HG03571 (cell line): ENCODE measurements around the gene SCCPDH.
"Not testable (repeated sequence)": the region's sequence is repeated elsewhere in the genome, so short reads cannot be mapped to it uniquely, and the experiment has no call there.

Source experiments
- ATAC-seq: cut with Tn5 transposase; IDR thresholded peaks from one replicate; pipeline ENCODE4 v1.9.1; 2021; ENCODE audit not compliant: unreplicated experiment

SCCPDH gene

GRCh38 chr1:246724016-246724730 is at the start of gene SCCPDH:
Gene SCCPDH (plus strand): TSS chr1:246724409. CDS start chr1:246724423, 14 bp downstream.
- peak; percentile 94 for ATAC-seq

DNA sequence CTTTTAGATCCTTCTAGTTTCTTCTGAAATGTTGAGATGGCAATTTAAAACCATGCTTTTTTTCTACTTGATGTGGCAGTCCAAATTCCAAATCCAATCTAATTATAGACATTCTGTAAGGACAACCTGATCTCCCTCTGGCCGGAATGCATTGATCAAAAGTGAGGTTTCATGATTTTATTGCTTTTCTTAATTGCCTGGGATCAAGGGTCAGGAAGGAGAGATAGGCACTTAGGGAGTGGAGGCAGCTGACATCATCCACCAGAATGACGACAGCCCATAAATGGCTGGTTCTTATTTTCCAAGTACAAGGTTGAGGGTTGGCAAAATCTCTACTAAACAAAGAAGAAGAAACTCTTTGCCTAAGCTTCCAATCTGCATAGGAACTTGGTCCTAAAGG is 46.4 kb upstream of the SCCPDH start:
- ATAC-seq, result no peak

DNA sequence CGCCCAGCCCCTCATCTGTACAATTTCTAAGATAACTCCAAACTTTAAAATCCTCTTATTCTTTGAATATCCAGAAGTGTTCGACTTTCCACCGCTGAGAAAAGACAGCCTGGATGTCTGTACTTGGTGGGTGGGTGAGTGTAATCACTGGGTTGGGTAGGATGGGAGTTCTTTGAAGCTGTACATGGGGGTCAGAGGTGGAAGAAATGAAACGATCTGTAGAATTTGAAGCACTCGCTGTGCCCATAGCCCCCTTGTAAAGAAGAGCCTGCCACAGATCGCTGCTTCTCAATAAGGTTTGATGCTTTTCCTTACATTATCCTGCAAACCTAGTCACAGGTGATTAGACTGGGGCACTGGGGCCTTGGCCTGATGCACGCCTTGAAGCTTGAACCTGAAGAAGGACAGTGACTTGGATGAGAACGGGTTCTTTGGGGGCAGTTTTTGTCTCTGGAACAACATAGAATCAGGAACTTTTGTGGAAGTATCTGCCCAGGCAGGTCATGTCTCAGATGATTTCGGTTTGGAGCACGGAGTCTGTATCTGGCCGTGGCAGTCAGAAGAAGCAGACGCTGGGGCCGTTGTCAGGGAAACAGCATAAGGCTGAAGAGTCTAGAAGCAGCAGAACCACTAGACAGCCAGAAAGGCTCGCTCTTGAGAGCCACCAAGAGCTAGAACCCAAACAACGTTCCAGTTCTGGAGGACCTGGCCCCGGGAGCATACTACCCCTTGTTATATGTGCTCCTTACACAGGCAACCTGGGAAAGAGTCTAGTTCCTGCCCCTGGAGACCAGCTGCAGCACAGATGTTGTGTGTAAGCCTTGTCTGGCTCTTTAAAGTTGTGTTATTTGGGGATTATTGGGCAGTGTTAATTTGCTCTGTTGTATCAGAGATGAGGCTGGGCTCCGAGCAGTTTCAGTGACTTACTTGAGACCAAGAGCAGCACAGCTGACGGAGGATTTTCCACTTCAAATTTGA is 45.1 kb upstream of the SCCPDH start:
- no peak for ATAC-seq

GRCh38 chr1:246679794-246680177 is 44.4 kb upstream of the SCCPDH start:
- ATAC-seq, result no peak

DNA sequence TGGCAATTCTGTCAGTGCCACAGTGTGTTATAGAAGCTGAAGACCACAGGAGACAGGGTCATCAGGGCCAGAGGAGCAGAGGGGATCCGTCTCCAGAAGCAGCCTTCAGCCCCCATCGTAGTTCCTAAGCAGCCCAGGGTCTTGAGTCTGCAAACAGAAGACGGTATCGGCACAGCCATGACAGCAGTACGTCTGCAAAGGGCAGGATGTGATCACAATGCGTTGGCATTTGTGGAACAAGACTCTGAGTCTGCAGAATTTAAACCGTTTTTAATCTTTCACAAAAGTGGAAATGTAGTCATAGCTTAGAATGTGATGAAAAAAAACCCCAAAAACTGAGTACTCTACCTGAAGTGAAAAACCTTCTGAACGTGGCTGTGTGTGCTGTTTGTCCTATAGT is 44.0 kb upstream of the SCCPDH start:
- no peak for ATAC-seq

DNA sequence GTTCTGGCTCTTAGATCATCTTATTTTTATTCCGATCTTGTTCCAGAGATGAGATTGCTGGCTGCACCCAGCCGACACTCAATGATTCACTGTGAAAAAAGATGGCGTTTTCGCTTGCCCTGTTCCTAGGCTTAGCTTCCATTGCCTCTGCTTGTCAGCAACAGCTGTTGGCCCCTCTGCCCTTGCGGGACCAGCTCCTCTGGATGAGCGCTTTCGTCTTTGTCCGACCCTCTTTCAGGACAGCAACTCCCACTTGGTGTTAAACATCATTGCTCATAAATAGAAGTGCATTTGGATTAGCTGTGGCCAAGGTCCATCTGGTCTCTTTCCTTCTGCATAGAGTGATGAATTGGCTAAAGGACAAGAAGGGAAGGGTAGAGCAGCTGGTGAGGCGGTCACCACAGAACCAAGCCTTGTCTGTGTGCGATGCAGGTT is 43.5 kb upstream of the SCCPDH start:
- no peak for ATAC-seq

DNA sequence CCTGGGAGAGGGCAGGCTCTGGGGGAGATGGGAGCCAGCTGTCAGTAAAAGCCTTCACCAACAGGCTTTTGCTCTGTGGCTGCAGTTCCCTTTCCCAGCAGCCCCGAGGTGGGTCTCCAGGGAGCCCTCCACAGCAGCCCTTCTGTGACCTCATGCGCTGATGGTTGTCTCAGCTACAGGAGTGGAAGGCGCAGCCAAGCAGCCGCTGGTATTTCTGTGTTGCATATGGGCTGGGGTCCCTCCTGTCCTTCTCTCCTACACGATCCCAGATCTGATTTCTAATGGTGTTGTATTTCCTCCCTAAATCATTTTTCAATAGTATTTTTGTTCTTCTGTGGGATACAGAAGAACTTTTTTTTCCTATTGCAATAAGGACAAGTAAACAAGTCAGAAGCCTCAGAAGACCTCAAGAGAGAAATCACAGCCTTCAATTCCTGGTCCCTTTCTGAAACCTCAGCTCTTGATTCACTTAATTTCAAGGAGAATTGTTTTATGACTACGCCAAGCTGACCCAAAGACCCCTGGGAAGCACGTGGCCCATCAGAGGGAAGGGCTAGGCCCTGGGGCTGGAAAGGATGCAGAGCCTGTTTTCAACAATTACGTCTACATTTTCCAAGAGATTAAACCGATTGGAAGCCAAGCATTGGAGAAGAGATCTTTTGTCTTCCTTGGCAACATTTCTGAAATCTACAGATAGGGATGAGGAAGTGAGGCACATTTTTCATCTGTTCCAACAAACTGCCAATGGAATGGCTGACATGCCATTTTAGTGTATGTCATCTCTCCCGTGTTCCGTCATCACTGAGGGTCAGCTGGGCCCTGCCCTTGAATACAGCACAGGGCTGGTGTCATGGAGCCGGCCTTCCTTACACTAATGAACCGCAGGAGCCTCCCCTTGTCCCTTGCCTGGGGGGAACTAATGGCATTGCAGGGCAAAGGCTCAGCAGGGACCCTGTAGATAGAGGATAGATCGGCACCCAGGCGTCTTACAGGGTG is 42.0 kb upstream of the SCCPDH start:
- ATAC-seq, result no peak

GRCh38 chr1:246683521-246683920 is 40.7 kb upstream of the SCCPDH start:
- ATAC-seq, result no peak

DNA sequence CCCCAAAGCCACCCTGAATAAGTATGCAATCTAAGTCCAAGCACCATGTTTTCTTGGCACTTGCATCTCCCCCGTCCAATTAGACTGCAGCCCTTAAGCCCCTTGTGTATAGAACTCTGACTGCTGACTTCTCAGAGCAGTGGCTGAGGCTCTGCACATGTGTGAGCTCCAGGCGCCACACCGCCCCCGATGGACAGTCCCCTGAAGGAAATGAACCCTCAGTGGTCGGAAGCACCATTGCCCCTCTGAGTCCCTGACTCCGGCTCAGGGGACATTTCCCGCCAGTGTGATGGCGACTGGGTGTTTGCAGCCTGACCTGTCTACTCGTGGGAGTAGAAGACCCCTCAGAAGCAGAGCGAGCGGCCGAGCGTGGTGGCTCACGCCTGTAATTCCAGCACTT is 37.2 kb upstream of the SCCPDH start:
- ATAC-seq, result no peak

DNA sequence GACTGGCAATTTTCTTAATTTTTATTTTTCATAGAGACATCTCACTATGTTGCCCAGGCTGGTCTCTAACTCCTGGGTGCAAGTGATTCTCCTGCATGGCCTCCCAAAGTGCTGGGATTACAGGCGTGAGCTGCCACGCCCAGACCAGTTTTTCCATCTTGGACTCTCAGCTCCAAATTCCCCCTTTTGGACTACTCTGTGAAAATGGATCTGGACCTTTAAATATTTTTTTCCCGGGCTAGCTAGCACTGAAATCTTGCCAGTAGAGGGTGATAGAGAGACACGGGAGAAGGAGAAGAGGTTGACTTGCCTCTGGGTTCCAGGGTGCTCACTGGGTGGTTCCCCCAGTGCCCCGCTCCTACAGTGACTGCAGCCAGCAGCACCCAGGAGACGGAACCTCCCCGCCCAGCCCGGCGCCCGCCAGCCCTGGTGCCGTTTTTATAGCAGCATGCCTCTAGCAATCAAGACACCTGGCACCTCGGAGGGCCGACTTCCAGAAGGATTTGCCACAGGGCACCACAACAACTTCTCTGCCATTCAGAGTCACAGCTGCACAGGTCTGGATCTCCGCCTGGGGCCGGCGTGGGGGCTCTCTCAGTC is 34.7 kb upstream of the SCCPDH start:
- ATAC-seq, result peak; percentile 89

DNA sequence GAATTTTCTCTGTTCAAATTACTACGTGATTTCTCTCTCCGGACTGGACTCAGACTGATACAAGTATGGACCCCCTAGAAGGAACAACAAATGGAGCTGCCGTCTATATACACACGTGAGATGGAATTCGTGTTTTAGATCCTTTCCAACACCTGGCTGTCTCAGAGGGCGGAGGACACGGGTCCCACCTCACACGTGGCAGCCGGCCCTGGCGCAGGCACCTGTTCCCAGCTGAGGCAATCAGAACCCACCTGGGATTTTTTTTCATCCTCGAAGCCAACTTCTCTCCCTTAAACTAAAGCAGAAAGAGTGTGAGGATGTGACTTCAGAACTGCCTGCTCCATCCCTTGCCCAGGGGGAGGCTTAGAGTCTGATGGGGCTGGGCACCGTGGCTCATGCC is 34.1 kb upstream of the SCCPDH start:
- ATAC-seq, result no peak

DNA sequence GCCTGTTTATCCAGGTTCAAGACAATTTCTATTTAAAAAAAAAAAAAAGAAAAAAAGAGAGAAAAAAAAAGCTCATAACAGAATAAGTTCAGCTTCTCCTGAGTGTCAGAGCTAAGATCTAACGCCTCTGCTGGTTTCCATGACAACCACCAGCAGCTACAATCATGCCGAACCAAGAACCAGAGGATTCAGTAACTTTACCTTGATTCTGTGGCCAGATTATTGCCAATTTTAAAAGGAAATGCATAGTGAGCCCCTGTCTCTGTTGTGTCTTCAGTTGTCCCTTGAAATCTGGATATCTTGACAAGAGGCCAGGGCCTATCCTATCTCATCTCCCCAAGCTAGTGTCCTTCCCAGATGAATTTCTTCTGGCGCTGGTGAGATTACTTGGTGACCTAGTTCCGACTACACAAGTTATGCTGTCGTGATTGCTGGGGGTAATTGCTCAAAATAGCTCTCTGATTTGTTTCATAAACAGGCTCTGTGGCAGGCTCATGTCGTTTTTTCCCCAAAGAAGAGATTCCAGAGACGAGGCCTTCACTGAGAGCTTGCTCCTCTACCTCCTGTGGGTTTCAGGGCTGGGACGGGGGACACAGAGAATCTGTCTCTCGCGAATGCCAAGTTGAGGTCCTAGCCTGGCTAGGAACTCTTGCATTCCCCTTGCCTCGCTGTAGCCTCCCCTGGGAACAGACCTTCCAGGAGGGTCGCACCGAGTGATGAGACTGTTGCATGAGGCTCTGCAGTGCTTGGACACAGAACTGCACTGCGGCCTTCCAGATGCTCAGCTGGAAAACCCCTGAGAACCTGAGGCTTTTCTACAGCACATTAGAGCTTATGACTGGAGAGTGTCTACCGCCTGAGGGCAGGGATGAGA is 32.4 kb upstream of the SCCPDH start:
- no peak for ATAC-seq

DNA sequence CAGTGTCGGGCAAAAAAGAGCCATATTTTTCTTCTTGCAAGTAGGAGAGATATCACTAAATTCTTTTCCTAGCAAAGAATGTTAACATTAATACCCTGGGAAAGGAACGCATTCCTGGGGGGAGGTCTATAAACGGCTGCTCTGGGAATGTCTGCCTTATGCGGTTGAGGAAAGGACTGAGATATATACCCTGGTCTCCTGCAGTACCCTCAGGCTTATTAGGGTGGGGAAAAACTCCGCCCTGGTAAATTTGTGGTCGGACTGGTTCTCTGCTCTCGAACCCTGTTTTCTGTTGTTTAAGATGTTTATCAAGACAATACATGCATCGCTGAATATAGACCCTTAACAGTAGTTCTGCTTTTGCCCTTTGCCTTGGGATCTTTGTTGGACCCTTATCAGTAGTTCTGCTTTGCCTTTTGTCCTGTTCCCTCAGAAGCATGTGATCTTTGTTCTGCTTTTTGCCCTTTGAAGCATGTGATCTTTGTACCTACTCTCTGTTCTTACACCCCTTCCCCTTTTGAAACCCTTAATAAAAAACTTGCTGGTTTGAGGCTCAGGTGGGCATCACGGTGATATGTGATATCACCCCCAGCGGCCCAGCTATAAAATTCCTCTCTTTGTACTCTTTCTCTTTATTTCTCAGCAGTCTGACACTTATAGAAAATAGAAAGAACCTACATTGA is 29.9 kb upstream of the SCCPDH start:
- not testable (repeated sequence) for ATAC-seq

GRCh38 chr1:246695136-246695535 is 29.1 kb upstream of the SCCPDH start:
- no peak for ATAC-seq

DNA sequence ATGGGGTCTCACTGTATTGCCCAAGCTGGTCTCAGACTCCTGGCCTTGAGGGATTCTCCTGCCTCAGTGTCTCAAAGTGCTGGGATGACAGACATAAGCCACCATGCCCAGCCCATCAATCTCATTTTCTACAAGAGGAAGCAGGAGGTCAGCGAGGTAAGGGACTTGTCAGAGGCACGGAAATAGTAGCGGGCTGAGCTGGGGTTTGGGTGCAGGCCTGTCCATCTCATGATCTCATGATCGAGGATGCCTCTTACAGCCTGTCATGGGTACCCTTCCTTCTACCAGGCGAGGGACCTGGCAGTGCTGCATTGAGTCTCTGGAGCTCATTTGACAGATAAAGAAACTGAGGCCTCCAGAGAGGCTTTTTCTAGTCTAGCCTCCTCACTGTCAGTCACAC is 28.5 kb upstream of the SCCPDH start:
- ATAC-seq, result no peak

DNA sequence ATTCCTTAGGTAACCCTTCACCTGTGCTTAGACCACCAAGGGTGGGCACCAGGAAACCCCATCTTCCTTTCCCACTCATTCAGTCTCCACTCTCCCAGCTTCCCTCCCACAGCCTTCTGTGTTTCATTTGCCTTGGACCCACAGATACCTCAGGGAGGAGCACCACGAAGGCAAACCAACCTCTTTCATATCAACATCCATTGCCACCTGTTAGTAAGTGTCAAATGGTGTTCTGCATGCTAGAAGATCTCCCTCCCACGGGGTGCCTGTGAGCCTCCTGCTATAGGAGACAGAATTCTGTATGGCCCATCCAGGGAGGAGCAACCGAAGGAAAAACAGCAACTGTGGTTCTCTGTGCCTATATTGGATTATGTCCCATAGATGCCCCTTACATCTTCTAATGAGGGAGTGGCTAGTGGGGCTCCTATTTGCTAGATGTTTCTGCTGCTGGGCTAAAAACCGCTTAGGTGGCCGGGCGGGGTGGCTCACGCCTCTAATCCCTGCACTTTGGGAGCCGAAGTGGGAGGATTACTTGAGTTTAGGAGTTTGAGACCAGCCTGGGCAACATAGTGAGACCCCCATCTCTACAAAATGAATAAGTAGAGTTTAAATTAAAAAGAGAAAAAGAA is 25.6 kb upstream of the SCCPDH start:
- no peak for ATAC-seq

- ATAC-seq, result peak; percentile 99
Observed at GRCh38 chr1:246699095-246699735, 25.0 kb upstream of the SCCPDH start.

GRCh38 chr1:246703581-246703980 is 20.6 kb upstream of the SCCPDH start:
- ATAC-seq, result no peak
